K562 (cell line): ENCODE data around the gene RNF43. TPM values are rescaled to one million over a fixed set of nuclear protein-coding genes. Genes with fewer than 3 reads are reported as not detected.

ENCODE experiments used
- ATAC-seq: fragments of 200-7000 bp; cut with Tn5 transposase; 3 replicates; pipeline ENCODE4 v1.9.1; 2020; ENCODE audit warnings: moderate library complexity
- BruUV-seq: library from RNA; stranded (reverse); fragments of 400-500 nt; replicated peaks from 2 replicates; lab custom pipeline; 2021; lab: Mats Ljungman, UMichigan
- CTCF ChIA-PET: fragments of 300-600 bp; formaldehyde crosslinking; extraction: SDS; loops from one replicate; lab custom pipeline; 2021; ENCODE audit warnings: low intra/inter-chr PET ratio; lab: Yijun Ruan, JAX
- POLR2A ChIA-PET: fragments of 300-600, 350-650 bp; sonication (Branson Sonifier 250); formaldehyde crosslinking; extraction: SDS; loops from one replicate; lab custom pipeline; 2021; ENCODE audit warnings: antibody characterized with exemption, inconsistent platforms; lab: Yijun Ruan, JAX
- DNase-seq, 4 experiments: peaks; one replicate each; pipeline versions ENCODE4 v3.0.0 to v3.0.0-alpha.2; 2011 to 2018; ENCODE audit warnings: low spot score in 3 of 4, mixed read lengths in 3 of 4; ENCODE audit errors: extremely low read depth in 1 of 4
- FAIRE-seq: peaks from 2 replicates; lab custom pipeline; 2011; peaks lifted over from hg19 to GRCh38; lab: Jason Lieb, UNC
- H2AFZ ChIP-seq: 2 replicates; pipeline ENCODE4 v1.6.0; 2011; ENCODE audit warnings: low read depth, low read length, control low read depth, inconsistent platforms
- H3K27ac ChIP-seq: fragments of 200-600 bp; 3 replicates; pipeline ENCODE4 v1.8.0; 2011; ENCODE audit warnings: low read depth, mild to moderate bottlenecking, control low read depth, inconsistent platforms, low read length, moderate library complexity, mixed read lengths; ENCODE audit errors: extremely low read depth
- H3K27me3 ChIP-seq, 2 experiments: fragments of 300-600 bp in 1 of 2; 2 replicates in 1 of 2; 3 replicates in 1 of 2; pipeline versions ENCODE4 v1.6.0 to v1.8.0; 2011; ENCODE audit warnings: inconsistent platforms in 2 of 2, low read length in 2 of 2, mild to moderate bottlenecking in 1 of 2, mixed read lengths in 1 of 2, moderate library complexity in 1 of 2; ENCODE audit not compliant: control insufficient read depth in 2 of 2, insufficient read depth in 2 of 2
- H3K36me3 ChIP-seq: fragments of 300-600 bp; 3 replicates; pipeline ENCODE4 v1.8.0; 2011; ENCODE audit warnings: mild to moderate bottlenecking, low read length, inconsistent platforms; ENCODE audit not compliant: control insufficient read depth, insufficient read depth
- H3K4me1 ChIP-seq, 2 experiments: fragments of 200-600 bp in 1 of 2; replicated peaks in 1 of 2; 2 replicates in 1 of 2; 3 replicates in 1 of 2; pipeline versions ENCODE4 v1.5.1 to v1.8.0; 2011; ENCODE audit warnings: inconsistent platforms in 2 of 2, low read length in 2 of 2, mild to moderate bottlenecking in 1 of 2, mixed read lengths in 1 of 2, moderate library complexity in 1 of 2; ENCODE audit not compliant: control insufficient read depth in 2 of 2, insufficient read depth in 2 of 2
- H3K4me2 ChIP-seq: 2 replicates; pipeline ENCODE4 v1.6.1; 2011; ENCODE audit warnings: low read length, control low read depth, inconsistent platforms, mixed read lengths; ENCODE audit not compliant: insufficient read depth
- H3K4me3 ChIP-seq: fragments of 200-600 bp; sonication (generic), shearing (Covaris generic); 2 replicates; pipeline ENCODE4 v1.5.1; 2016; ENCODE audit warnings: control low read depth, inconsistent platforms
- H3K79me2 ChIP-seq: fragments of 200-600 bp; 3 replicates; pipeline ENCODE4 v1.8.0; 2011; ENCODE audit warnings: low read length, inconsistent platforms; ENCODE audit not compliant: control insufficient read depth, insufficient read depth
- H3K9ac ChIP-seq, 2 experiments: 2 replicates each; pipeline versions ENCODE4 v1.6.0 to v1.6.1; 2011; ENCODE audit warnings: low read depth in 2 of 2, low read length in 2 of 2, control low read depth in 1 of 2, inconsistent platforms in 1 of 2, mild to moderate bottlenecking in 1 of 2, mixed read lengths in 1 of 2; ENCODE audit not compliant: insufficient read depth in 1 of 2
- H3K9me1 ChIP-seq: one replicate; pipeline ENCODE4 v1.6.0; 2011; ENCODE audit warnings: inconsistent platforms, mild to moderate bottlenecking, low read length, moderate library complexity; ENCODE audit not compliant: control insufficient read depth, insufficient read depth
- H3K9me3 ChIP-seq: replicated peaks from 2 replicates; pipeline ENCODE4 v1.5.1; 2011; ENCODE audit warnings: low read depth, low read length, inconsistent platforms; ENCODE audit not compliant: control insufficient read depth, insufficient read depth
- H4K20me1 ChIP-seq: replicated peaks from 2 replicates; pipeline ENCODE4 v1.6.1; 2011; ENCODE audit warnings: low read length, inconsistent platforms, mixed read lengths; ENCODE audit not compliant: control insufficient read depth, insufficient read depth
- MLLT1 ChIP-seq, 2 experiments: fragments of 450-650 bp; IDR thresholded peaks; 2 replicates each; pipeline ENCODE4 v1.6.1; 2016
- TRIM28 ChIP-seq: fragments of 450-650 bp; IDR thresholded peaks from 2 replicates; pipeline ENCODE4 v1.6.1; 2017
- ZNF644 ChIP-seq: fragments of 200-800 bp; sonication (Bioruptor generic); IDR thresholded peaks from 2 replicates; pipeline ENCODE4 v1.6.1; 2016; ENCODE audit warnings: low read depth, missing genetic modification characterization, missing compliant biosample characterization
- WGBS: fragments of 100-300 bp; shearing (Covaris generic); methylation state at CpG from one replicate; pipeline ENCODE4 v1.1.6; 2016; ENCODE audit warnings: low coverage, mixed read lengths; ENCODE audit not compliant: insufficient coverage; ENCODE audit errors: missing lambda C conversion rate; 5-methylcytosine and 5-hydroxymethylcytosine counted together
- in situ Hi-C: fragments of 300-500 bp; cut with MboI; formaldehyde crosslinking; loops from 4 replicates; pipeline ENCODE4 v1.15.0; 2018; ENCODE audit warnings: inconsistent platforms, mixed read lengths
- intact Hi-C: fragments of 100-400 bp; cut with micrococcal nuclease; formaldehyde crosslinking; loops from 2 replicates; pipeline ENCODE4 v1.14.2; 2022
- polyA plus RNA-seq, 8 experiments: library from polyadenylated mRNA; depleted of rRNA in 4 of 8; stranded (reverse) in 5 of 8; unstranded in 3 of 8; fragments of >200 nt; fragmentation: Nextera tagmentation in 2 of 8; fragmentation: Illumina TruSeq in 1 of 8; extraction: Ambion mirVana in 2 of 8; extraction: Trizol in 1 of 8; gene quantifications; 2 replicates each; pipeline versions ENCODE4 v1.2.1 to v1.2.3, GENCODE V29; 2011 to 2014; ENCODE audit warnings: inconsistent platforms in 1 of 8, missing spikeins in 1 of 8
- total RNA-seq, 7 experiments: library from RNA; depleted of rRNA in 6 of 7; stranded (reverse); fragments of >200 nt in 6 of 7; fragmentation: Illumina TruSeq in 2 of 7; extraction: Trizol in 2 of 7; gene quantifications; 2 replicates each; pipeline versions ENCODE4 v1.2.1 to v1.2.3, GENCODE V29; 2011 to 2021; ENCODE audit warnings: low replicate concordance in 1 of 7

The RNF43 gene
- total and polyA plus RNA-seq, 9 of the 15 experiments (the other 6 are each of a cell fraction or from before 2014, with no cell fraction given) = 0.29 to 2.7 (median 1.4) TPM

- no peak for TF ChIP-seq ZNF644 (tag)
- TF ChIP-seq, all 486 proteins: peak for 0
Measured at GRCh38 chr17:58382108-58382871, 35.0 kb downstream of the RNF43 start (continued).

- BruUV-seq = no TSS peak
- Histone ChIP-seq H3K27ac (no peak overlapping the region), H2AFZ (no peak overlapping the region), H3K9me3 (no peaks in the 10 kb centered on the region)
- DNase-seq = no peak
- FAIRE-seq = peak; percentile 51
- TF ChIP-seq TRIM28 (no peak), MLLT1 (IDR thresholded peaks at IDR 0.05) (no peak)
- TF ChIP-seq, all 486 proteins: peak for 0
- Histone ChIP-seq H3K27me3 (no peaks in the 10 kb centered on the region), H4K20me1 (no peaks in the 10 kb centered on the region), H3K79me2 (no peaks in the 10 kb centered on the region), H3K9me1 (no peaks in the 10 kb centered on the region), H3K9ac (peak overlapping the region in 1 of 2 experiments; percentile 40; a peak in 1 of 4 replicates), H3K4me2 (no peak overlapping the region), H3K4me1 (peaks cover 7 to 37% of the 10 kb centered on the region in 2 experiments), H3K36me3 (no peaks in the 10 kb centered on the region), H3K4me3 (no peak overlapping the region)
- POLR2A ChIA-PET = interaction anchor here (0.6 to 5.4 kb wide), 11 partner anchors 8 to 328 kb away, joined by 3 to 34 read pairs (median 3); partner anchors contain the start of gene SUPT4H1
- CTCF ChIA-PET = no interaction called here
- in situ Hi-C loops = no loop called here
- 57% methylated on average over 3 of the region's 3 CpGs for WGBS
- peak; percentile 38 for ATAC-seq
- intact Hi-C loops = no loop called here
Measured at GRCh38 chr17:58381124-58382035, 36.0 kb downstream of the RNF43 start.
